HCT116 (cell line): ENCODE data around the gene ATP5PO. TPM values are rescaled to one million over a fixed set of nuclear protein-coding genes. Genes with fewer than 3 reads are reported as not detected.

ENCODE experiments used
- ATAC-seq: fragments of 200-7000 bp; cut with Tn5 transposase; 2 replicates; pipeline ENCODE4 v1.9.1; 2020; ENCODE audit warnings: mild to moderate bottlenecking, moderate library complexity
- BruUV-seq: library from RNA; stranded (reverse); fragments of 400-500 nt; replicated peaks from 2 replicates; lab custom pipeline; 2021; lab: Mats Ljungman, UMichigan
- CTCF ChIA-PET: fragments of 300-600 bp; sonication (Branson Sonifier 250); formaldehyde crosslinking; loops from one replicate; lab custom pipeline; 2021; ENCODE audit warnings: antibody characterized with exemption; lab: Charles Lee
- POLR2A ChIA-PET: fragments of 300-600, 350-600 bp; sonication (Branson Sonifier 250); formaldehyde crosslinking; loops from one replicate; lab custom pipeline; 2021; ENCODE audit warnings: antibody characterized with exemption; lab: Charles Lee
- RAD21 ChIA-PET, 2 experiments: fragments of 300-600 bp; sonication (Branson Sonifier 250); formaldehyde crosslinking; loops; one replicate each; lab custom pipeline; 2023; ENCODE audit warnings: low total read pairs in 2 of 2; ENCODE audit not compliant: uncharacterized antibody in 2 of 2, unreplicated experiment in 2 of 2, low non-redundant PET in 1 of 2; lab: Charles Lee
- DNase-seq: peaks from one replicate; pipeline ENCODE4 v3.0.0-alpha.2; 2010; ENCODE audit warnings: low read depth, low spot score
- H2AFZ ChIP-seq: fragments of 200-600 bp; shearing (Covaris generic), sonication (generic); 2 replicates; pipeline ENCODE4 v1.6.1; 2017; ENCODE audit warnings: low read depth, mixed run types, mixed read lengths, antibody characterized with exemption, low read length; ENCODE audit not compliant: poor library complexity, severe bottlenecking
- H3K27ac ChIP-seq: 2 replicates; pipeline ENCODE4 v1.5.1; 2012; ENCODE audit warnings: low read depth, low read length
- H3K27me3 ChIP-seq: fragments of 200-600 bp; sonication (generic); 2 replicates; pipeline ENCODE4 v1.6.1; 2016; ENCODE audit warnings: mixed run types, low read length, mixed read lengths; ENCODE audit not compliant: insufficient read depth
- H3K36me3 ChIP-seq, 2 experiments: fragments of 200-500 bp in 1 of 2; fragments of 200-600 bp in 1 of 2; sonication (Bioruptor generic) in 1 of 2; sonication (generic) in 1 of 2; 2 replicates each; pipeline versions ENCODE4 v1.5.1 to v1.6.1; 2014 to 2016; ENCODE audit warnings: low read length in 2 of 2, inconsistent platforms in 1 of 2, mixed read lengths in 1 of 2, mixed run types in 1 of 2; ENCODE audit not compliant: insufficient read depth in 2 of 2, control insufficient read depth in 1 of 2
- H3K4me1 ChIP-seq, 2 experiments: fragments of 200-600 bp in 1 of 2; sonication (generic) in 1 of 2; 2 replicates each; pipeline versions ENCODE4 v1.5.1 to v1.6.1; 2012 to 2017; ENCODE audit warnings: low read length in 2 of 2, inconsistent platforms in 1 of 2, mild to moderate bottlenecking in 1 of 2, mixed read lengths in 1 of 2, mixed run types in 1 of 2, moderate library complexity in 1 of 2; ENCODE audit not compliant: insufficient read depth in 2 of 2, control insufficient read depth in 1 of 2
- H3K4me2 ChIP-seq: fragments of 200-600 bp; sonication (generic); 2 replicates; pipeline ENCODE4 v1.6.1; 2017; ENCODE audit warnings: mixed run types, low read length, mixed read lengths
- H3K4me3 ChIP-seq, 2 experiments: fragments of 200-600 bp in 1 of 2; sonication (generic) in 1 of 2; replicated peaks in 1 of 2; 2 replicates each; pipeline ENCODE4 v1.5.1; 2011 to 2016; ENCODE audit warnings: low read length in 2 of 2, control low read depth in 1 of 2, low read depth in 1 of 2, mild to moderate bottlenecking in 1 of 2, mixed read lengths in 1 of 2, mixed run types in 1 of 2
- H3K79me2 ChIP-seq: fragments of 200-600 bp; sonication (generic); 2 replicates; pipeline ENCODE4 v1.6.1; 2017; ENCODE audit warnings: mild to moderate bottlenecking, mixed run types, low read length, moderate library complexity, mixed read lengths; ENCODE audit not compliant: insufficient read depth
- H3K9ac ChIP-seq: fragments of 200-600 bp; sonication (generic); 2 replicates; pipeline ENCODE4 v1.6.1; 2016; ENCODE audit warnings: low read length, mixed read lengths
- H3K9me2 ChIP-seq: fragments of 200-600 bp; sonication (generic), shearing (Covaris generic); 2 replicates; pipeline ENCODE4 v1.6.1; 2017; ENCODE audit warnings: mixed run types, mild to moderate bottlenecking, moderate library complexity; ENCODE audit not compliant: insufficient read depth
- H3K9me3 ChIP-seq, 2 experiments: fragments of 200-500 bp in 1 of 2; fragments of 200-600 bp in 1 of 2; sonication (Bioruptor generic) in 1 of 2; sonication (generic) in 1 of 2; 2 replicates each; pipeline ENCODE4 v1.6.1; 2014 to 2017; ENCODE audit warnings: low read length in 2 of 2, mixed read lengths in 2 of 2, inconsistent platforms in 1 of 2, low read depth in 1 of 2, mild to moderate bottlenecking in 1 of 2, mixed run types in 1 of 2, moderate library complexity in 1 of 2; ENCODE audit not compliant: control insufficient read depth in 1 of 2, insufficient read depth in 1 of 2
- H4K20me1 ChIP-seq: fragments of 200-600 bp; sonication (generic), shearing (Covaris generic); 2 replicates; pipeline ENCODE4 v1.6.1; 2017; ENCODE audit warnings: mixed run types, mild to moderate bottlenecking, moderate library complexity; ENCODE audit not compliant: insufficient read depth
- ATF3 ChIP-seq: IDR thresholded peaks from 2 replicates; pipeline ENCODE4 v1.6.1; 2012
- CBX3 ChIP-seq: IDR thresholded peaks from 2 replicates; pipeline ENCODE4 v1.6.1; 2012; ENCODE audit warnings: low read depth
- CEBPB ChIP-seq: IDR thresholded peaks from 2 replicates; pipeline ENCODE4 v1.6.1; 2012; ENCODE audit warnings: low read depth
- CTCF ChIP-seq, 3 experiments: fragments of 200-600 bp in 1 of 3; sonication (generic) in 1 of 3; IDR thresholded peaks in 2 of 3; conservative IDR thresholded peaks in 1 of 3; 2 replicates each; pipeline ENCODE4 v1.5.1; 2012 to 2017; ENCODE audit warnings: low read depth in 2 of 3, low read length in 2 of 3, antibody characterized with exemption in 1 of 3, borderline replicate concordance in 1 of 3, control low read depth in 1 of 3, mild to moderate bottlenecking in 1 of 3, mixed read lengths in 1 of 3, mixed run types in 1 of 3, moderate library complexity in 1 of 3; ENCODE audit not compliant: insufficient read depth in 1 of 3
- ELF1 ChIP-seq: IDR thresholded peaks from 2 replicates; pipeline ENCODE4 v1.6.1; 2012; ENCODE audit warnings: low read depth, borderline replicate concordance
- EZH2 ChIP-seq: fragments of 200-600 bp; sonication (generic); IDR thresholded peaks from 2 replicates; pipeline ENCODE4 v1.6.1; 2017; ENCODE audit warnings: antibody characterized with exemption, mixed run types
- EZH2phosphoT487 ChIP-seq: fragments of 200-600 bp; IDR thresholded peaks from 2 replicates; pipeline ENCODE4 v1.6.1; 2018; ENCODE audit warnings: antibody characterized with exemption, borderline replicate concordance
- FOSL1 ChIP-seq: IDR thresholded peaks from 2 replicates; pipeline ENCODE4 v1.6.1; 2012; ENCODE audit warnings: low read depth
- JUND ChIP-seq: IDR thresholded peaks from 2 replicates; pipeline ENCODE4 v1.6.1; 2012
- MAX ChIP-seq: IDR thresholded peaks from 2 replicates; pipeline ENCODE4 v1.6.1; 2012
- POLR2AphosphoS5 ChIP-seq: IDR thresholded peaks from 2 replicates; pipeline ENCODE4 v1.6.1; 2011; ENCODE audit warnings: mild to moderate bottlenecking, low read depth, low read length, moderate library complexity
- REST ChIP-seq: IDR thresholded peaks from 2 replicates; pipeline ENCODE4 v1.6.1; 2012; ENCODE audit warnings: low read depth
- SIN3A ChIP-seq: IDR thresholded peaks from 2 replicates; pipeline ENCODE4 v1.6.1; 2012; ENCODE audit warnings: low read depth
- SRF ChIP-seq: IDR thresholded peaks from 2 replicates; pipeline ENCODE4 v1.6.1; 2012; ENCODE audit warnings: low read depth
- TCF7L2 ChIP-seq: IDR thresholded peaks from 2 replicates; pipeline ENCODE4 v1.7.0; 2011; ENCODE audit warnings: borderline replicate concordance, inconsistent platforms; ENCODE audit not compliant: insufficient read depth, insufficient read length; ENCODE audit errors: extremely low read depth
- ZBTB33 ChIP-seq: IDR thresholded peaks from 2 replicates; pipeline ENCODE4 v1.6.1; 2011; ENCODE audit warnings: mild to moderate bottlenecking, low read length, moderate library complexity; ENCODE audit not compliant: insufficient replicate concordance; ENCODE audit errors: extremely low read depth
- ZFX ChIP-seq: fragments of 450-650 bp; IDR thresholded peaks from 2 replicates; pipeline ENCODE4 v1.6.1; 2017
- ZNF274 ChIP-seq: fragments of 200-500 bp; sonication (Bioruptor generic); IDR thresholded peaks from 2 replicates; pipeline ENCODE4 v1.6.1; 2014; ENCODE audit warnings: mild to moderate bottlenecking, low read depth, low read length, inconsistent platforms
- intact Hi-C: fragments of 100-400 bp; cut with micrococcal nuclease; formaldehyde crosslinking; loops from 2 replicates; pipeline ENCODE4 v1.10.0; 2022
- total RNA-seq: library from RNA; stranded (reverse); gene quantifications from one replicate; pipeline ENCODE4 v1.2.1, GENCODE V29; 2021; ENCODE audit not compliant: unreplicated experiment

The ATP5PO gene
- total RNA-seq, 1 experiment from 2014 or later: 238 TPM

- Histone ChIP-seq H3K4me2 (no peak overlapping the region), H4K20me1 (no peaks in the 10 kb centered on the region), H3K9me2 (no peaks in the 10 kb centered on the region), H3K27ac (no peak overlapping the region), H3K9ac (no peak overlapping the region), H3K9me3 (no peaks in the 10 kb centered on the region), H3K27me3 (no peaks in the 10 kb centered on the region), H3K36me3 (peaks cover 3 to 10% of the 10 kb centered on the region in 2 experiments; a peak in 3 of 4 replicates), H2AFZ (no peak overlapping the region), H3K4me1 (peaks cover 0 to 7% of the 10 kb centered on the region in 2 experiments; a peak in 3 of 4 replicates), H3K4me3 (no peak overlapping the region), H3K79me2 (no peaks in the 10 kb centered on the region)
- ChIA-PET CTCF (no interaction called here), RAD21 (no interaction called here), POLR2A (no interaction called here)
- ATAC-seq (no peak), DNase-seq (no peak)
- no TSS peak for BruUV-seq
- intact Hi-C loops: no loop called here
- TF ChIP-seq ELF1 (no peak), TCF7L2 (no peak), REST (no peak), ATF3 (no peak), ZNF274 (no peak), FOSL1 (no peak), CEBPB (no peak), SRF (no peak), ZBTB33 (no peak), ZFX (no peak), JUND (no peak), EZH2phosphoT487 (no peak), EZH2 (no peak), POLR2AphosphoS5 (no peak), CBX3 (no peak), MAX (no peak), SIN3A (no peak), CTCF (IDR thresholded peaks at IDR 0.05 in 2 of 3, conservative IDR thresholded peaks at IDR 0.05 in 1 of 3; ENCODE audit: borderline replicate concordance in 1 of 3, insufficient read depth in 1 of 3, low read depth in 2 of 3, low read length in 2 of 3) (no peak)
Observed at GRCh38 chr21:33899199-33899598, 16.4 kb downstream of the ATP5PO start.
